Measurements from ENCODE around the gene COPS6. TPM values are rescaled to one million over a fixed set of nuclear protein-coding genes. Genes with fewer than 3 reads are reported as not detected.

The COPS6 gene
- total RNA-seq, 2 donors from 2014 or later = 109 to 121 TPM

GRCh38 chr7:100095289-100095688 lies 6.5 kb downstream of the COPS6 start:
- H3K27ac ChIP-seq (ENCODE audit: low read depth, low read length) = no peak overlapping the region
- H3K4me3 ChIP-seq (ENCODE audit: low read length) = no peak overlapping the region
- no peaks in the 10 kb centered on the region for H3K9me3 ChIP-seq (ENCODE audit: control insufficient read depth, low read length)
- no peak overlapping the region for H3K4me3 Mint-ChIP-seq
- H3K27me3 Mint-ChIP-seq (ENCODE audit: insufficient read depth) = no peaks in the 10 kb centered on the region
- TF ChIP-seq CTCF (conservative IDR thresholded peaks at IDR 0.05) = no peak
- H3K36me3 Mint-ChIP-seq (ENCODE audit: low read depth) = peaks cover 97% of the 10 kb centered on the region
- no peaks in the 10 kb centered on the region for H3K9me3 Mint-ChIP-seq
- H3K27ac Mint-ChIP-seq = peak overlapping the region; percentile 75
- no peaks in the 10 kb centered on the region for H3K27me3 ChIP-seq (ENCODE audit: control insufficient read depth, insufficient read depth, low read length, poor library complexity, severe bottlenecking)
- peaks cover 17% of the 10 kb centered on the region for H3K4me1 Mint-ChIP-seq
- no peak for DNase-seq
- 97 to 98% methylated on average over 7 to 9 of the region's 9 CpGs for WGBS, 2 experiments (ENCODE audit: insufficient coverage in 1 of 2, insufficient read length in 1 of 2)
- H3K36me3 ChIP-seq (ENCODE audit: control insufficient read depth, insufficient read depth, low read length) = peaks cover 98% of the 10 kb centered on the region
- peaks cover 6% of the 10 kb centered on the region for H3K4me1 ChIP-seq (ENCODE audit: control insufficient read depth, insufficient read depth, low read length)
- H3K9ac ChIP-seq (ENCODE audit: extremely low read depth, low read length, poor library complexity, severe bottlenecking) = no peak overlapping the region

GRCh38 chr7:100095704-100096103 lies 6.9 kb downstream of the COPS6 start:
- Histone ChIP-seq H3K9ac (ENCODE audit: extremely low read depth, low read length, poor library complexity, severe bottlenecking) (no peak overlapping the region), H3K9me3 (ENCODE audit: control insufficient read depth, low read length) (no peaks in the 10 kb centered on the region), H3K27ac (ENCODE audit: low read depth, low read length) (no peak overlapping the region), H3K27me3 (ENCODE audit: control insufficient read depth, insufficient read depth, low read length, poor library complexity, severe bottlenecking) (no peaks in the 10 kb centered on the region), H3K4me3 (ENCODE audit: low read length) (no peak overlapping the region), H3K4me1 (ENCODE audit: control insufficient read depth, insufficient read depth, low read length) (peaks cover 6% of the 10 kb centered on the region), H3K36me3 (ENCODE audit: control insufficient read depth, insufficient read depth, low read length) (peaks cover 94% of the 10 kb centered on the region)
- no peak for TF ChIP-seq CTCF (conservative IDR thresholded peaks at IDR 0.05)
- no peak for DNase-seq
- H3K27me3 Mint-ChIP-seq (ENCODE audit: insufficient read depth) = no peaks in the 10 kb centered on the region
- peaks cover 93% of the 10 kb centered on the region for H3K36me3 Mint-ChIP-seq (ENCODE audit: low read depth)
- H3K9me3 Mint-ChIP-seq = no peaks in the 10 kb centered on the region
- no peak overlapping the region for H3K4me3 Mint-ChIP-seq
- 96 to 100% methylated on average over 10 to 17 of the region's 17 CpGs for WGBS, 2 experiments (ENCODE audit: insufficient coverage in 1 of 2, insufficient read length in 1 of 2)
- H3K27ac Mint-ChIP-seq = peak overlapping the region; percentile 75
- H3K4me1 Mint-ChIP-seq = peaks cover 17% of the 10 kb centered on the region

- Mint-ChIP-seq H3K36me3 (ENCODE audit: low read depth) (peaks cover 72% of the 10 kb centered on the region), H3K4me3 (peak overlapping the region; percentile 89)
These were observed 10.1 kb downstream of the COPS6 start for GRCh38 chr7:100098913-100099312.

More at GRCh38 chr7:100098913-100099312, 10.1 kb downstream of the COPS6 start:
- no peak for DNase-seq
- TF ChIP-seq CTCF (conservative IDR thresholded peaks at IDR 0.05) = no peak
- peak overlapping the region; percentile 100 for H3K9ac ChIP-seq (ENCODE audit: extremely low read depth, low read length, poor library complexity, severe bottlenecking)
- H3K4me3 ChIP-seq (ENCODE audit: low read length) = peak overlapping the region; percentile 92
- H3K9me3 ChIP-seq (ENCODE audit: control insufficient read depth, low read length) = no peaks in the 10 kb centered on the region
- Mint-ChIP-seq H3K4me1 (peaks cover 17% of the 10 kb centered on the region), H3K27ac (peak overlapping the region; percentile 97), H3K9me3 (no peaks in the 10 kb centered on the region), H3K27me3 (ENCODE audit: insufficient read depth) (no peaks in the 10 kb centered on the region)
- no peak overlapping the region for H3K27ac ChIP-seq (ENCODE audit: low read depth, low read length)
- H3K4me1 ChIP-seq (ENCODE audit: control insufficient read depth, insufficient read depth, low read length) = peaks cover 6% of the 10 kb centered on the region
- peaks cover 62% of the 10 kb centered on the region for H3K36me3 ChIP-seq (ENCODE audit: control insufficient read depth, insufficient read depth, low read length)
- no peaks in the 10 kb centered on the region for H3K27me3 ChIP-seq (ENCODE audit: control insufficient read depth, insufficient read depth, low read length, poor library complexity, severe bottlenecking)
- WGBS, 2 experiments (ENCODE audit: insufficient coverage in 1 of 2, insufficient read length in 1 of 2) = 94 to 98% methylated on average over 8 to 10 of the region's 10 CpGs

Measured in endodermal cell (in vitro differentiated cells).